Tibial nerve (tissue), 4 donors: ENCODE measurements around the gene UCP3.

Source experiments
- EP300 ChIP-seq, 2 donors: sonication (generic); formaldehyde crosslinking; IDR thresholded peaks; one replicate each; pipeline ENCODE4 v1.6.1; 2017; ENCODE audit warnings: antibody characterized with exemption in 2 of 2, mild to moderate bottlenecking in 1 of 2
- POLR2A ChIP-seq, 2 donors: fragments of 450-650 bp; IDR thresholded peaks; one replicate each; pipeline ENCODE4 v1.6.1; 2017; ENCODE audit warnings: antibody characterized with exemption in 2 of 2, mild to moderate bottlenecking in 2 of 2, moderate library complexity in 2 of 2
- TF ChIP-seq, protein P1 (sequence below), 5 experiments: fragments of 200-600 bp in 3 of 5; fragments of 450-650 bp in 2 of 5; sonication (generic) in 3 of 5; IDR thresholded peaks; one replicate each; pipeline ENCODE4 v1.5.1; 2016 to 2019; ENCODE audit warnings: antibody characterized with exemption in 5 of 5, mild to moderate bottlenecking in 3 of 5, moderate library complexity in 2 of 5

GRCh38 chr11:73975479-73975757 is 33.5 kb downstream of the UCP3 start:
- TF ChIP-seq, protein P1, sequence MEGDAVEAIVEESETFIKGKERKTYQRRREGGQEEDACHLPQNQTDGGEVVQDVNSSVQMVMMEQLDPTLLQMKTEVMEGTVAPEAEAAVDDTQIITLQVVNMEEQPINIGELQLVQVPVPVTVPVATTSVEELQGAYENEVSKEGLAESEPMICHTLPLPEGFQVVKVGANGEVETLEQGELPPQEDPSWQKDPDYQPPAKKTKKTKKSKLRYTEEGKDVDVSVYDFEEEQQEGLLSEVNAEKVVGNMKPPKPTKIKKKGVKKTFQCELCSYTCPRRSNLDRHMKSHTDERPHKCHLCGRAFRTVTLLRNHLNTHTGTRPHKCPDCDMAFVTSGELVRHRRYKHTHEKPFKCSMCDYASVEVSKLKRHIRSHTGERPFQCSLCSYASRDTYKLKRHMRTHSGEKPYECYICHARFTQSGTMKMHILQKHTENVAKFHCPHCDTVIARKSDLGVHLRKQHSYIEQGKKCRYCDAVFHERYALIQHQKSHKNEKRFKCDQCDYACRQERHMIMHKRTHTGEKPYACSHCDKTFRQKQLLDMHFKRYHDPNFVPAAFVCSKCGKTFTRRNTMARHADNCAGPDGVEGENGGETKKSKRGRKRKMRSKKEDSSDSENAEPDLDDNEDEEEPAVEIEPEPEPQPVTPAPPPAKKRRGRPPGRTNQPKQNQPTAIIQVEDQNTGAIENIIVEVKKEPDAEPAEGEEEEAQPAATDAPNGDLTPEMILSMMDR (IDR thresholded peaks at IDR 0.05), result no peak
- no peak for TF ChIP-seq EP300 (IDR thresholded peaks at IDR 0.05)
- no peak for TF ChIP-seq POLR2A (IDR thresholded peaks at IDR 0.05)
